ENCODE data around the gene NAT16. TPM values are rescaled to one million over a fixed set of nuclear protein-coding genes. Genes with fewer than 3 reads are reported as not detected.
A peak's percentile ranks its signal among the peaks of the same experiment; 100 is the strongest.

NAT16 gene
- total RNA-seq, 4 donors from 2014 or later, result not detected

DNA sequence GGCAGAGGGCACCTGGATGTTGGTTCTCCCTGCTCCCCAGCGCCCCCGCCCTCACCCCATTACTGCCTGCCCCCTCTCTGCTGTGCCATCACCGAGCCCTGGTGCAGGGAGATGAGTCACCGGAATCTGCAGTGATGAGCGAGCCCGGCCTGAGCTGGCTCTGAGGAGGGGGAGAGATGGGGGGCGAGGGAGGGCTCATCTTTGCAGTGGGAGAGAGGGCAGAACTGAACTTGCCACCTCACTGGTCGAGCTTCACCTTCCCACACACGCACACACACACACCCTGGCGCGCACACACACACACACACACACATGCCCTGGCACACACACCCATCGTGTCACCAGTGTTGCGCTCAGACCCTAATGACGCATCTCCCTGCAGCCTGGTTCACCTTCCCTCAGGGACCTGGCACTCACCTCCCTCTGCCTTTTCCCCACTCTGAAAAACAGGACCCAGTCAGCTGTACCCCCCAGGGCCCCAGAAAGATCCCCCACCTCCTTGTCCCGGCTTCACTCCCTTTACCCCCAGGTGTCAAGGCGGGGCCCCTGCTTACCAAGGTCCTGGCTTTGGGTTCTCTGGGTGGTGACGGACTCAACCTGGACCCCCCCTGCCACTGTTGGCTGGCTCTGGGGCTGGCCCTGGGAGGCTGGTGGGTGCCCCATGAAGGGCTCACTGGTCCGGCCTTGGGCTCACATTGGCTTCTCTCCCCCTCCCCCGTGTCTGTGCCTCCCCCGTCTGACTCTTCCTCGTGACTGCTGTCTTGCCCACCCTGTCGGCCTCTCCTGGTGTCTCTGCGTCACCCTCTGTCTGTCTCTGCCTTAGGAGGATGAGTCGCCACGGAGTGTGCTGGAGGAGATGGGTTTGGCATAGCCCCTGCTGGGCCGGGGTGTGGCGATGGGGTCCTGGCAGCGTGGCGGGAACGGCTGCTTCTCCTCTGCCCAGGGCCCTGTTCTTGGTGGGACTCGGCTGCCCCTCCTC, 20.1 kb downstream of the NAT16 start:
- WGBS, result 80% methylated on average over 25 of the region's 31 CpGs
- Histone ChIP-seq H3K4me3 (no peak overlapping the region), H3K4me1 (peaks cover 34 to 42% (median 36%) of the 10 kb centered on the region in 4 donors), H3K27ac (replicated peaks in 1 of 4) (no peak overlapping the region), H3K9me3 (no peaks in the 10 kb centered on the region), H3K36me3 (peaks cover 25 to 53% (median 41%) of the 10 kb centered on the region in 4 donors), H3K27me3 (peaks cover 10 to 69% (median 36%) of the 10 kb centered on the region in 4 donors)
- intact Hi-C loops (cut with DNase I), result no loop called here
- no peak for TF ChIP-seq EP300 (IDR thresholded peaks at IDR 0.05)
- TF ChIP-seq POLR2A (IDR thresholded peaks at IDR 0.05; ENCODE audit: low read depth), result no peak
- no peak for TF ChIP-seq POLR2AphosphoS5 (IDR thresholded peaks at IDR 0.05)
- TF ChIP-seq, protein P1, sequence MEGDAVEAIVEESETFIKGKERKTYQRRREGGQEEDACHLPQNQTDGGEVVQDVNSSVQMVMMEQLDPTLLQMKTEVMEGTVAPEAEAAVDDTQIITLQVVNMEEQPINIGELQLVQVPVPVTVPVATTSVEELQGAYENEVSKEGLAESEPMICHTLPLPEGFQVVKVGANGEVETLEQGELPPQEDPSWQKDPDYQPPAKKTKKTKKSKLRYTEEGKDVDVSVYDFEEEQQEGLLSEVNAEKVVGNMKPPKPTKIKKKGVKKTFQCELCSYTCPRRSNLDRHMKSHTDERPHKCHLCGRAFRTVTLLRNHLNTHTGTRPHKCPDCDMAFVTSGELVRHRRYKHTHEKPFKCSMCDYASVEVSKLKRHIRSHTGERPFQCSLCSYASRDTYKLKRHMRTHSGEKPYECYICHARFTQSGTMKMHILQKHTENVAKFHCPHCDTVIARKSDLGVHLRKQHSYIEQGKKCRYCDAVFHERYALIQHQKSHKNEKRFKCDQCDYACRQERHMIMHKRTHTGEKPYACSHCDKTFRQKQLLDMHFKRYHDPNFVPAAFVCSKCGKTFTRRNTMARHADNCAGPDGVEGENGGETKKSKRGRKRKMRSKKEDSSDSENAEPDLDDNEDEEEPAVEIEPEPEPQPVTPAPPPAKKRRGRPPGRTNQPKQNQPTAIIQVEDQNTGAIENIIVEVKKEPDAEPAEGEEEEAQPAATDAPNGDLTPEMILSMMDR (IDR thresholded peaks at IDR 0.05), result no peak
- DNase-seq (ENCODE audit: extremely low spot score), result no peak

DNA sequence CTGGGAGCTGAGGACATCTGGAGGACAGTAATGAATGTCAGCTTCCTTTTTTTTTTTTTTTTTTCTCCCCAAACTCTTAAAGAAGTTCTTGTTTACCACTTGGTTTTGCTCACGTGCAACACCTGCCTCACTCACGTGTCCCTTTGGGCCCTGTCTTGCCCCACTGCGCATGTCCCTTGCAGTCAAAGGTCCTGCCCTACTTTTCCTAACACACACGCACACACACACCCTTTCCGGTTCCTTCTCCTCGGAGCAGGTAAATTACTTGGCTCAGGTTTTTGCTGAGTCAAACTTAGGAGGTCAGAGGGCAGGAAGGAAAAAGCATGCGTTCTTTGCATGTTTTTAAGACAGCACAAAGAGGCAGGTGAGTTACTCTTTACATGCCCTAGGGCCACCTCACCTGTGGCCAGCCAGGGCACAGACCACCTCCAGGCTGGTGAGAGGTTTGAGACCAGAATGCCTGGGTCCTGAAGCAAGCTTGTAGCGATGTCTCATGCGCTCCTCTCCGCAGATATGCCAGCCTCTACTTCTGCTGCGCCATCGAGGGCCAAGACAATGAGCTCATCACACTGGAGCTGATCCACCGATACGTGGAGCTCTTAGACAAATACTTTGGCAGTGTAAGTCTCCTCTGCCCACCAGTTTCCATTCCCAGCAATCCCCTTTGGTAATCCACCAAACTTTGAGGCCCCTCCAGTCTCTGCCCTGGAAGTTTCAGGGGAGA, 23.1 kb downstream of the NAT16 start:
- peaks cover 25 to 53% (median 41%) of the 10 kb centered on the region in 4 donors for H3K36me3 ChIP-seq
- H3K4me1 ChIP-seq, result peaks cover 8 to 25% (median 16%) of the 10 kb centered on the region in 4 donors
- intact Hi-C loops (cut with DNase I), result no loop called here
- DNase-seq (ENCODE audit: extremely low spot score), result no peak
- H3K4me3 ChIP-seq, result no peak overlapping the region
- WGBS, result 82% methylated on average over 10 of the region's 14 CpGs
- H3K27me3 ChIP-seq, result peaks cover 0 to 39% (median 7%) of the 10 kb centered on the region in 4 donors
- no peak overlapping the region for H3K27ac ChIP-seq (replicated peaks in 1 of 4)
- TF ChIP-seq EP300 (IDR thresholded peaks at IDR 0.05) (no peak), POLR2A (IDR thresholded peaks at IDR 0.05; ENCODE audit: low read depth) (no peak), POLR2AphosphoS5 (IDR thresholded peaks at IDR 0.05) (no peak)
- TF ChIP-seq, protein P1 (IDR thresholded peaks at IDR 0.05), result no peak
- H3K9me3 ChIP-seq, result no peaks in the 10 kb centered on the region

DNA sequence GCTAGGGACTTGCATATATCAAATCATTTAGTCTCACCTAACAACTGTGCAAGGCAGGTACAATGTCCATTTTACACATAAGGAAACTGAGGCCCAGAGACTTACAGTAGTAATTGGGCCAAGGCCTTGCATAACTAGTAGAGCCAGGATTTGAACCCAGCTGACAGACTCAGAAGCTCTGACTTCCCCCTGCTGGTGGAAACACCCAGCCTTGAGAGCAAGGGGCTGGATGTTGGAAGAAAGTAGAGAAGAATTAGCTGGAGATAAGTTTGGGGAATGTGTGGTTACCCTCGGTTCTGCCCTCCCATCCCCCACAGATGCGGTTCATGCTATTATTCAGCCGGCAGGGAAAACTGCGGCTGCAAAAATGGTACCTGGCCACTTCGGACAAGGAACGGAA, 23.8 kb downstream of the NAT16 start:
- intact Hi-C loops (cut with DNase I), result no loop called here
- WGBS, result 81% methylated on average over 6 of the region's 6 CpGs
- no peak for TF ChIP-seq POLR2A (IDR thresholded peaks at IDR 0.05; ENCODE audit: low read depth)
- no peak for TF ChIP-seq POLR2AphosphoS5 (IDR thresholded peaks at IDR 0.05)
- TF ChIP-seq EP300 (IDR thresholded peaks at IDR 0.05), result no peak
- TF ChIP-seq, protein P1 (IDR thresholded peaks at IDR 0.05), result no peak

DNA sequence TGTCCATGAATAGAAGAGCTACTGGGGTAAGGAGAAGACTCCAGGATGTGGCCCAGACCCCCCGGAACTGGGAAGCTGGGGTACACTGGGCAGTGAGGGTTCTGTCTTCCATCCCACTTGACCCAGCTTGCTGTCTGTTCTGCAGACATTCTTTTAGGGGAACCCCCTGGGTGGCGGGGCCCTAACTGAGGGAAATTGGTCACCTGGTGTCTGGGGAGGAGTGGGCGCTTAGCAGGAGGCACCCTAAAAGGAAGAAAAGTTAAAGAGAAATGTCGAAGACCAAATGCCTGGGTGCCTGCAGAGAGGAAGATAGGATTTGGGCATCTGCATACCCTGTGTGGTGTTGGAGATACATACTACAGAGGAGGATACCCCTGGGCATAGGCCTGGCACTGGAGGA, 24.8 kb downstream of the NAT16 start:
- Histone ChIP-seq H3K27ac (replicated peaks in 1 of 4) (no peak overlapping the region), H3K36me3 (peaks cover 20 to 37% (median 33%) of the 10 kb centered on the region in 4 donors), H3K27me3 (peaks cover 0 to 27% (median 3%) of the 10 kb centered on the region in 4 donors), H3K4me1 (peaks cover 8 to 25% (median 16%) of the 10 kb centered on the region in 4 donors), H3K9me3 (no peaks in the 10 kb centered on the region), H3K4me3 (peak overlapping the region; percentile 66 to 91 (median 78))
- intact Hi-C loops (cut with DNase I), result no loop called here
- WGBS, result 52% methylated on average over 4 of the region's 4 CpGs
- TF ChIP-seq EP300 (IDR thresholded peaks at IDR 0.05) (no peak), POLR2A (IDR thresholded peaks at IDR 0.05; ENCODE audit: low read depth) (no peak)
- TF ChIP-seq, protein P1 (IDR thresholded peaks at IDR 0.05), result no peak
- no peak for DNase-seq (ENCODE audit: extremely low spot score)

More for the DNA sequence above, 23.8 kb downstream of the NAT16 start:
- H3K27me3 ChIP-seq, result peaks cover 0 to 32% (median 3%) of the 10 kb centered on the region in 4 donors
- no peak overlapping the region for H3K4me3 ChIP-seq
- peaks cover 25 to 46% (median 41%) of the 10 kb centered on the region in 4 donors for H3K36me3 ChIP-seq
- DNase-seq (ENCODE audit: extremely low spot score), result no peak
- H3K9me3 ChIP-seq, result no peaks in the 10 kb centered on the region
- peaks cover 8 to 25% (median 16%) of the 10 kb centered on the region in 4 donors for H3K4me1 ChIP-seq
- no peak overlapping the region for H3K27ac ChIP-seq (replicated peaks in 1 of 4)

Data from esophagus muscularis mucosa (tissue), 4 donors.